ENCODE results near the gene CCDC40.

The CCDC40 gene

GRCh38 chr17:80050706-80051105 is 14.3 kb downstream of the CCDC40 start:
- TF ChIP-seq CTCF (IDR thresholded peaks at IDR 0.05; ENCODE audit: low read depth, low read length, missing control alignments) = no peak
- DNase-seq (ENCODE audit: extremely low read depth, low read depth) = no peak
- H3K4me3 ChIP-seq (replicated peaks; ENCODE audit: low read depth, low read length) = no peak overlapping the region

- no peak overlapping the region for H3K4me3 ChIP-seq (replicated peaks; ENCODE audit: low read depth, low read length)
- no peak for DNase-seq (ENCODE audit: extremely low read depth, low read depth)
- no peak for TF ChIP-seq CTCF (IDR thresholded peaks at IDR 0.05; ENCODE audit: low read depth, low read length, missing control alignments)
Measured at GRCh38 chr17:80051681-80052080, 15.2 kb downstream of the CCDC40 start.

GRCh38 chr17:80053102-80053501 is 16.7 kb downstream of the CCDC40 start:
- DNase-seq (ENCODE audit: extremely low read depth, low read depth) = no peak
- TF ChIP-seq CTCF (IDR thresholded peaks at IDR 0.05; ENCODE audit: low read depth, low read length, missing control alignments) = no peak

GRCh38 chr17:80055597-80055996 is 19.2 kb downstream of the CCDC40 start:
- no peak overlapping the region for H3K4me3 ChIP-seq (replicated peaks; ENCODE audit: low read depth, low read length)
- no peak for DNase-seq (ENCODE audit: extremely low read depth, low read depth)

More at GRCh38 chr17:80053102-80053501, 16.7 kb downstream of the CCDC40 start:
- H3K4me3 ChIP-seq (replicated peaks; ENCODE audit: low read depth, low read length) = no peak overlapping the region

GRCh38 chr17:80058311-80058955 is 22.0 kb downstream of the CCDC40 start:
- H3K4me3 ChIP-seq (replicated peaks; ENCODE audit: low read depth, low read length) = no peak overlapping the region
- no peak for DNase-seq (ENCODE audit: extremely low read depth, low read depth)
- TF ChIP-seq CTCF (IDR thresholded peaks at IDR 0.05; ENCODE audit: low read depth, low read length, missing control alignments) = no peak

More at GRCh38 chr17:80055597-80055996, 19.2 kb downstream of the CCDC40 start:
- no peak for TF ChIP-seq CTCF (IDR thresholded peaks at IDR 0.05; ENCODE audit: low read depth, low read length, missing control alignments)

- TF ChIP-seq CTCF (IDR thresholded peaks at IDR 0.05; ENCODE audit: low read depth, low read length, missing control alignments) = no peak
- H3K4me3 ChIP-seq (replicated peaks; ENCODE audit: low read depth, low read length) = no peak overlapping the region
- no peak for DNase-seq (ENCODE audit: extremely low read depth, low read depth)
Measured at GRCh38 chr17:80060644-80061043, 24.2 kb downstream of the CCDC40 start.

- TF ChIP-seq CTCF (IDR thresholded peaks at IDR 0.05; ENCODE audit: low read depth, low read length, missing control alignments) = no peak
Measured at GRCh38 chr17:80061421-80061820, 25.0 kb downstream of the CCDC40 start.

More at GRCh38 chr17:80061421-80061820, 25.0 kb downstream of the CCDC40 start:
- DNase-seq (ENCODE audit: extremely low read depth, low read depth) = no peak
- H3K4me3 ChIP-seq (replicated peaks; ENCODE audit: low read depth, low read length) = no peak overlapping the region

All from HFF-Myc (cell line).